Measurements from ENCODE around the gene ABHD13. TPM values are rescaled to one million over a fixed set of nuclear protein-coding genes. Genes with fewer than 3 reads are reported as not detected.
A peak's percentile ranks its signal among the peaks of the same experiment; 100 is the strongest.
"Not testable (repeated sequence)": the region's sequence is repeated elsewhere in the genome, so short reads cannot be mapped to it uniquely, and the experiment has no call there.

The ABHD13 gene
- total RNA-seq, 1 donor from 2014 or later = 3.1 TPM

- no peak for ATAC-seq
Measured at GRCh38 chr13:108225440-108225839, 7.2 kb downstream of the ABHD13 start.

GRCh38 chr13:108226184-108226583, 8.0 kb downstream of the ABHD13 start:
- ATAC-seq = no peak

GRCh38 chr13:108227651-108228272, 9.6 kb downstream of the ABHD13 start:
- no peak for ATAC-seq

- ATAC-seq = no peak
Measured at GRCh38 chr13:108230377-108230776, 12.2 kb downstream of the ABHD13 start.

- ATAC-seq = no peak
Measured at GRCh38 chr13:108249150-108249549, 31.0 kb downstream of the ABHD13 start.

- no peak for ATAC-seq
Measured at GRCh38 chr13:108257248-108257647, 39.1 kb downstream of the ABHD13 start.

GRCh38 chr13:108263621-108264355, 45.6 kb downstream of the ABHD13 start:
- ATAC-seq = no peak

GRCh38 chr13:108266321-108266990, 48.3 kb downstream of the ABHD13 start:
- no peak for ATAC-seq

GRCh38 chr13:108267347-108267746, 49.2 kb downstream of the ABHD13 start:
- ATAC-seq = no peak

GRCh38 chr13:108267855-108268254, 49.7 kb downstream of the ABHD13 start:
- ATAC-seq = not testable (repeated sequence)

- ATAC-seq = peak; percentile 13
Measured at GRCh38 chr13:108268466-108269112, 50.4 kb downstream of the ABHD13 start.

- peak; percentile 23 for ATAC-seq
Measured at GRCh38 chr13:108269601-108270328, 51.6 kb downstream of the ABHD13 start, which contains the start of gene TNFSF13B. TNFSF13B (plus strand) TSS chr13:108269718; CDS start chr13:108269896, 178 bp downstream.

- ATAC-seq = no peak
Measured at GRCh38 chr13:108270442-108270841, 52.2 kb downstream of the ABHD13 start.

GRCh38 chr13:108272333-108272732, 54.1 kb downstream of the ABHD13 start:
- no peak for ATAC-seq

- ATAC-seq = no peak
Measured at GRCh38 chr13:108273429-108274118, 55.4 kb downstream of the ABHD13 start.

GRCh38 chr13:108274718-108275117, 56.5 kb downstream of the ABHD13 start:
- no peak for ATAC-seq

- ATAC-seq = no peak
Measured at GRCh38 chr13:108276060-108276459, 57.9 kb downstream of the ABHD13 start.

GRCh38 chr13:108278466-108278865, 60.3 kb downstream of the ABHD13 start:
- no peak for ATAC-seq

- no peak for ATAC-seq
Measured at GRCh38 chr13:108281901-108282300, 63.7 kb downstream of the ABHD13 start.

- ATAC-seq = no peak
Measured at GRCh38 chr13:108283110-108283509, 64.9 kb downstream of the ABHD13 start.

Measured in esophagus mucosa (tissue), 1 donor.